ENCODE measurements around the gene HSD17B10.

DNA sequence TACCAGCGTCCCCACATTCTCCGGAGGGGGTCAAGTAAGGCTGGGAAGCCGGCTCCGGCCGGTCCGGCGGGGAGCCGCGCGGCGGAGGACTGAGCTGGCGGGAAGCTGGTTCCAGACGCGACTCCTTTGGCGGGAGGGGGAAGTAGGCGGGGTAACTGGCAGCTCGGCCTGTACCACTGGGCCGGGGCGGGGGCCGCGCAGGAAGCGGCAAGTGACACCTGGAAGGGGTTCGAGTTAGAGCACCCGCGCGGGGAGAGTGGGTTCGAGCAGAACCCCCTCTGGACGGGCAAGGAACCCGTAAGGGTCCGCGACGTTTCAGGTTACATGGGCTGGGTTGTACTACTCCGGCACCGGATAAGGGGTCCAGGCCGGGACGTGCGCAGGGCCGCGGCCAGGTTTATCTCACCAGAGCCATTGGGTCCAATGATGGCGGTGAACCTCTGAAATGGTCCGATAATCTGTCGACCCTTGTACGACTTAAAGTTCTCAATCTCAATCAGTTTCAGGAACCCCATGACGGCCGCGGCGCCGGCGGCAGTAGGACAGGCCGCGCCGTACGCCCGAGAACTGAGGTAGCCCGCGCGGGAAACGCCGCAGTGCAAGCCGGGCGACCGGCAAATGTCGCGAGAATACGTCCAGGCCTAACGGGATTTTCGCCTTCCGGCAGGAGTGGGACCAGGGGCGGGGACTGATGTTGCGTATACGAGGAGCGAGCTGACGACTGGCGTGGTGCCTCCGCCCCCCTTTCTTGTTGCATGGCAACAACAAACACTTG lies 11.9 kb downstream of the HSD17B10 start, which contains the start of gene SMC1A:
- no peak for TF ChIP-seq EZH2 (IDR thresholded peaks at IDR 0.05; ENCODE audit: borderline replicate concordance, low read length)
- TF ChIP-seq CTCF (IDR thresholded peaks at IDR 0.05; ENCODE audit: low read length) = no peak
